Esophagus muscularis mucosa (tissue), 4 donors: ENCODE results near the gene MARF1. TPM values are rescaled to one million over a fixed set of nuclear protein-coding genes. Genes with fewer than 3 reads are reported as not detected.

ENCODE experiments used
- DNase-seq: peaks from one replicate; pipeline ENCODE4 v3.0.0-alpha.2; 2017; ENCODE audit errors: extremely low spot score
- H3K27ac ChIP-seq, 4 donors: fragments of 200-600 bp; sonication (generic); replicated peaks in 1 of 4; 1 replicate in 3 of 4; 2 replicates in 1 of 4; pipeline ENCODE4 v1.5.1; 2016 to 2019; ENCODE audit warnings: mild to moderate bottlenecking in 1 of 4
- H3K27me3 ChIP-seq, 4 donors: fragments of 200-600 bp; sonication (generic); one replicate each; pipeline versions ENCODE4 v1.5.1 to v1.6.0; 2016 to 2019
- H3K36me3 ChIP-seq, 4 donors: fragments of 200-600 bp; sonication (generic); one replicate each; pipeline ENCODE4 v1.5.1; 2016 to 2019
- H3K4me1 ChIP-seq, 4 donors: fragments of 200-600 bp; sonication (generic); one replicate each; pipeline ENCODE4 v1.5.1; 2016 to 2019
- H3K4me3 ChIP-seq, 4 donors: fragments of 200-600 bp; sonication (generic); 1 replicate in 2 of 4; 2 replicates in 2 of 4; pipeline ENCODE4 v1.5.1; 2016 to 2019; ENCODE audit warnings: mild to moderate bottlenecking in 4 of 4, moderate library complexity in 1 of 4
- H3K9me3 ChIP-seq, 4 donors: fragments of 200-600 bp; sonication (generic); 1 replicate in 3 of 4; 2 replicates in 1 of 4; pipeline ENCODE4 v1.5.1; 2016 to 2019
- CTCF ChIP-seq, 3 experiments: fragments of 200-600 bp in 2 of 3; fragments of 450-650 bp in 1 of 3; sonication (generic) in 2 of 3; IDR thresholded peaks; one replicate each; pipeline ENCODE4 v1.5.1; 2017 to 2019; ENCODE audit warnings: antibody characterized with exemption in 3 of 3, mild to moderate bottlenecking in 2 of 3, moderate library complexity in 1 of 3
- EP300 ChIP-seq: sonication (generic); formaldehyde crosslinking; IDR thresholded peaks from one replicate; pipeline ENCODE4 v1.6.1; 2017; ENCODE audit warnings: antibody characterized with exemption
- POLR2A ChIP-seq: fragments of 450-650 bp; IDR thresholded peaks from one replicate; pipeline ENCODE4 v1.6.1; 2017; ENCODE audit warnings: antibody characterized with exemption, moderate library complexity, mild to moderate bottlenecking, low read depth
- POLR2AphosphoS5 ChIP-seq, 2 donors: sonication (generic); formaldehyde crosslinking; IDR thresholded peaks; one replicate each; pipeline ENCODE4 v1.6.1; 2017; ENCODE audit warnings: antibody characterized with exemption in 2 of 2
- WGBS: methylation state at CpG from one replicate; pipeline ENCODE4 v1.1.5; 2018; 5-methylcytosine and 5-hydroxymethylcytosine counted together
- intact Hi-C: fragments of 100-400 bp; cut with DNase I; formaldehyde crosslinking; loops from one replicate; pipeline ENCODE4 v1.15.1; 2023
- total RNA-seq, 4 donors: library from RNA; depleted of rRNA; stranded (reverse); fragments of >200 nt; gene quantifications; one replicate each; pipeline versions ENCODE4 v1.1.0 to v1.2.1, GENCODE V29; 2016

The MARF1 gene
- total RNA-seq, 4 donors from 2014 or later = 36.6 to 57.3 (median 52.0) TPM

- intact Hi-C loops = no loop called here
- no peak for TF ChIP-seq EP300
- TF ChIP-seq POLR2AphosphoS5 (IDR thresholded peaks at IDR 0.05) = no peak
- TF ChIP-seq POLR2A = no peak
- TF ChIP-seq CTCF (IDR thresholded peaks at IDR 0.05) = no peak
- no peak overlapping the region for H3K27ac ChIP-seq
Measured at GRCh38 chr16:15689290-15689689, 46.3 kb upstream of the MARF1 start.

GRCh38 chr16:15686287-15686686 is 43.3 kb upstream of the MARF1 start:
- Histone ChIP-seq H3K4me1 (peaks cover 0 to 11% (median 0%) of the 10 kb centered on the region in 4 donors), H3K27ac (no peak overlapping the region), H3K9me3 (no peaks in the 10 kb centered on the region), H3K36me3 (peaks cover 17 to 79% (median 71%) of the 10 kb centered on the region in 4 donors), H3K4me3 (no peak overlapping the region), H3K27me3 (no peaks in the 10 kb centered on the region)
- DNase-seq = no peak
- WGBS = 96% methylated on average over 2 of the region's 2 CpGs
- TF ChIP-seq POLR2A = no peak
- no peak for TF ChIP-seq POLR2AphosphoS5 (IDR thresholded peaks at IDR 0.05)
- no peak for TF ChIP-seq EP300
- TF ChIP-seq CTCF (IDR thresholded peaks at IDR 0.05) = no peak
- intact Hi-C loops = no loop called here

More at GRCh38 chr16:15689290-15689689, 46.3 kb upstream of the MARF1 start:
- H3K36me3 ChIP-seq = peaks cover 38 to 96% (median 89%) of the 10 kb centered on the region in 4 donors
- no peaks in the 10 kb centered on the region for H3K9me3 ChIP-seq
- no peaks in the 10 kb centered on the region for H3K27me3 ChIP-seq
- no peaks in the 10 kb centered on the region for H3K4me1 ChIP-seq
- DNase-seq = no peak
- 92% methylated on average over 3 of the region's 3 CpGs for WGBS
- H3K4me3 ChIP-seq = no peak overlapping the region

- TF ChIP-seq EP300 (no peak), POLR2AphosphoS5 (IDR thresholded peaks at IDR 0.05) (peak in 1 of 2 donors; percentile 16), POLR2A (no peak), CTCF (IDR thresholded peaks at IDR 0.05) (peak; percentile 20 to 50 (median 31))
- peak overlapping the region in 1 of 4 donors; percentile 26 for H3K27ac ChIP-seq
- 51% methylated on average over 7 of the region's 7 CpGs for WGBS
- H3K4me3 ChIP-seq = no peak overlapping the region
- peaks cover 8 to 75% (median 60%) of the 10 kb centered on the region in 4 donors for H3K36me3 ChIP-seq
- intact Hi-C loops = no loop called here
- H3K27me3 ChIP-seq = no peaks in the 10 kb centered on the region
- DNase-seq = no peak
- no peaks in the 10 kb centered on the region for H3K9me3 ChIP-seq
- peaks cover 0 to 13% (median 0%) of the 10 kb centered on the region in 4 donors for H3K4me1 ChIP-seq
Measured at GRCh38 chr16:15682105-15682570, 39.2 kb upstream of the MARF1 start.

DNA sequence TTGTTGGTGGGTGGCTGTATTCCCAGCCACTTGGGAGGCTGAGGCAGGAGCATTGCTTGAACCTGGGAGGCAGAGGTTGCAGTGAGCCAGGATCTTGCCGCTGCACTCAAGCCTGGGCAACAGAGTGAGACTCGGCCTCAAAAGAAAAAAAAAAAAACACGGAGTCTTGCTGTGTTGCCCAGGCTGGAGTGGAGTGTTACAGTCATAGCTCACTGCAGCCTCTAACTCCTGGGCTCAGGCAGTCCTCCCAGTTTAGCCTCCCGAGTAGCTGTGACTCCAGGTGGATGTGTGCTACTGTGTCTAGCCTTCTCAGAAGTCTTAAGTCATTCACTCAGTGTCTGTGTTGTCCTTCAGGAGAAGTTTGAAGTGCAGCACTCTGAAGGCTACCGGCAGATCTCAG is 34.5 kb upstream of the MARF1 start:
- intact Hi-C loops = no loop called here
- H3K27me3 ChIP-seq = no peaks in the 10 kb centered on the region
- no peaks in the 10 kb centered on the region for H3K9me3 ChIP-seq
- no peak for DNase-seq
- H3K36me3 ChIP-seq = peaks cover 0 to 34% (median 27%) of the 10 kb centered on the region in 4 donors
- H3K4me3 ChIP-seq = no peak overlapping the region
- H3K27ac ChIP-seq = peak overlapping the region in 2 of 4 donors; percentile 5 to 23
- peaks cover 19 to 39% (median 30%) of the 10 kb centered on the region in 4 donors for H3K4me1 ChIP-seq
- 96% methylated on average over 5 of the region's 5 CpGs for WGBS
- TF ChIP-seq EP300 (no peak), CTCF (IDR thresholded peaks at IDR 0.05) (no peak), POLR2A (no peak), POLR2AphosphoS5 (IDR thresholded peaks at IDR 0.05) (no peak)

DNA sequence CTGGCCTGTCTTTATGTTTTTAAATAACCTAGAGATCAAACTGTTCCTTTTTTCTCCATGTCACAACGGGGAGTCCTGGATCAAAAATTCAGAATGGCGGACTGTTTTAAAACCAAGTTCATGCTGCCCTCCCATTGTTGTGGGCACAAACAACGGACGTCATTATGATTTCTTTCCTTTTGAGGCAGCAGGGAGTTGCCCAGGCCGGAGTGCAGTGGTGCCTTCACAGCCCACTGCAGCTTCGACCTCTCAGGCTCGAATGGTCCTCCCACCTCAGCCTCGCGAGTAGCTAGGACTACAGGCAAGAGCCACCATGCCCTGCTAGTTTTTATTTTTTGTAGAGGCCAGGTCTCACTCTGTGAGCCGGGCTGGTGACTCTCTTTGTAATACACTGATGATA is 33.6 kb upstream of the MARF1 start:
- no peak for DNase-seq
- intact Hi-C loops = no loop called here
- no peaks in the 10 kb centered on the region for H3K9me3 ChIP-seq
- H3K27ac ChIP-seq = peak overlapping the region in 3 of 4 donors; percentile 2 to 23 (median 5)
- no peaks in the 10 kb centered on the region for H3K27me3 ChIP-seq
- WGBS = 84% methylated on average over 10 of the region's 10 CpGs
- H3K4me1 ChIP-seq = peaks cover 28 to 43% (median 39%) of the 10 kb centered on the region in 4 donors
- no peak for TF ChIP-seq POLR2AphosphoS5 (IDR thresholded peaks at IDR 0.05)
- no peak for TF ChIP-seq EP300
- TF ChIP-seq CTCF (IDR thresholded peaks at IDR 0.05) = no peak
- no peak for TF ChIP-seq POLR2A
- H3K4me3 ChIP-seq = no peak overlapping the region
- peaks cover 0 to 34% (median 27%) of the 10 kb centered on the region in 4 donors for H3K36me3 ChIP-seq
